SW 1271 (cell line): ENCODE data around the gene PATL1.

Experiments used
- DNase-seq, 2 experiments: peaks; one replicate each; lab custom pipeline; 2025; lab: John Stamatoyannopoulos, UW

PATL1 gene

DNA sequence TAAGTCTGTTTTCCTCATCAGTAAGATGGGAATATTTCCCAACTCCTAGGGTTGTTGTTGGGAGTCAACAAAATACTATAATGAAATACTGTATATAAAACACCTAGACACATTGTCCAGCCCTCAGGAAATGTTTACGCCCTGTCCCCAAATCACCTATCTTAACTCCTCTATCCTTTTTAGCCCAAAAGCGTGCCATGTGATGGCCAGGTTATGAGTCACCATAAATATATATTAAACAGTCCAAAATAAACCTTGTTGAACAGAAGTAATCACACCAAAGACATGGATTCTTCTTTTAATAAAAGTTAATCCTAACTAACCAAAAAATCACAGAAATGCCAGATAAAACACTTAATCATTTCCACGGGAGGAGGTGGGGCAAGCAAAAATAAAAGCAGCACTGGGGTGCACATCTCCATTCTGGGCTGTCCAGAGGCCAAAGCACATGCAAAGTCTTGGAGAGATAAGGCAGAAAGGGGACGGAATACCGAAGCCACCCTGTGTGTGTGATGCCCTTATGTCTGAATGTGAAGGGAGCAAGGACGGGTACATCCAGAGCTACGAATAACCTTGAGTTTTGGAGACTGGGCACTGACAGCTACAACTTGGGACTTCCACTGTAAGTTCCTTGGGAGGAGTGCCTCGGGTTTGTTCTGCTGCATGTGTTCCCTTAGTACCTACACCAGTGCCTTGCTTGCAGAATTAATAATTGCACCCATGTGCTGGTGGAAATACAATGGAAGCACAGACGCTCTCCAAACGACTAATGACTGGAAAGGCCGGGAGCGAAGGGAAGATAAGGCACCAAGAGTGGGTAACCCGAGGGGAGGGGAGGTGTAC lies 54.3 kb downstream of the PATL1 start:
- no peak for DNase-seq

DNA sequence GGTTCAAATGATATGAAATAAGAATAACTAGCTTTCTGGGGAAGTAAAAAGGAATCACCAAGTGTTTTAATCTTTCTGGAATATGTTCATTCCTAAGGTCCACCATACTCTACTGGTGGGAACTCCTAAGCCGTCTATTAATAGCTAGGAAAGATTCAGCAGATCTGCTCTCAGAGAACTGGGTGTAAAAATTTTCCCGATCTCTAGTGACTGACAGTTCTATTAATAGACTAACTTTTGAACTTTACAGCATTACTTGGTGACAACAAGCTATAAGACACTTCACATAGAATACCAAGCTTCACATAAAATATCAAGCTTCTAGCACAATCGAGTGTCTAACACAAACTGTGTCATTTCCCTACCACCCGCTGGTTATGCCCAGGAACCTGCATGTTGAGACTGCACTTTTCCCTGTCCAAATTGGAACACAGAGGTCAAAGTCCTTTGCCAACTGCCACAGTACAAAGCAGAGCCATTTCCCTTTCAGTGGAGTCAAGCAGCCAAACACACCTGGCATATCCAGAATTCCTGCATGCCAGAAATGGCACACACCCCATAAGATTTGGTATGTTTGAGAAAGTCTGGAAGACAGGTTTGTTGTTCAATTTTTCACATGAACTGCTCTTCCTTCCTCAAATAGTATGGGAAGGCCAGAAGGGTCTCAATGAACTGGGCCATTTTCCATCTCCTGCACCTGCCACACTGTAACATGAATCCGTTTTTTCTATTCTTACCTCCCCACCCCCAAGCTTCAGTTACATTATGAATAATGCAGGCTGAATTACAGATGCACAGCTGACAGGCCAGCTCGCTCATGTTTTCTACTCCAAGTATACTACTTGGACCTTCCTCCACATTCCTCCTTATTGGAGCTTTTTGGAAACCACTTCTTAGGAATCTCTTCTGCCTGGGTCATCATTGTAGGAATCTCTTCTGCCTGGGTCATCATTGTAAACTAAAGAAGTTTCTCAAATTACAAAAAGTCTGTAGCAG lies 57.0 kb downstream of the PATL1 start:
- DNase-seq, result no peak

DNA sequence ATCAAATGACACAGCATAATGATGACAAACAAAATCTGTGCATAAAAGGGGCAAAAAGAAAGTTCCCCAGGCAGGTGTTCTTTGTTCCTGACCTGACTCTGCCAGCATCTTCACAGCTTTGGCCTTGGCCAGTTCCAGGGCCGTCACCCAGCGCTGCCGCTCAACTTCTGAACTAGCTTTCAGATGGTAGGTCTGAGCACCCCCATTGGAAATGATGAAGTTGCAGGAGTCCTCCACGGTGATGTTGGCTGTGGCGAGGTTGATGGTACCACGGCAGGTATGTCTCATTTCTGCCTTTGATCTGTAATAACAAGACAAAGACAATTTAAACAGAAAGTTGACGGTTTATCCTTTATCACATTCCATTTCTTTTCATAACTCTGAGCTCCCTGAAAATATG lies 58.5 kb downstream of the PATL1 start:
- no peak for DNase-seq

DNA sequence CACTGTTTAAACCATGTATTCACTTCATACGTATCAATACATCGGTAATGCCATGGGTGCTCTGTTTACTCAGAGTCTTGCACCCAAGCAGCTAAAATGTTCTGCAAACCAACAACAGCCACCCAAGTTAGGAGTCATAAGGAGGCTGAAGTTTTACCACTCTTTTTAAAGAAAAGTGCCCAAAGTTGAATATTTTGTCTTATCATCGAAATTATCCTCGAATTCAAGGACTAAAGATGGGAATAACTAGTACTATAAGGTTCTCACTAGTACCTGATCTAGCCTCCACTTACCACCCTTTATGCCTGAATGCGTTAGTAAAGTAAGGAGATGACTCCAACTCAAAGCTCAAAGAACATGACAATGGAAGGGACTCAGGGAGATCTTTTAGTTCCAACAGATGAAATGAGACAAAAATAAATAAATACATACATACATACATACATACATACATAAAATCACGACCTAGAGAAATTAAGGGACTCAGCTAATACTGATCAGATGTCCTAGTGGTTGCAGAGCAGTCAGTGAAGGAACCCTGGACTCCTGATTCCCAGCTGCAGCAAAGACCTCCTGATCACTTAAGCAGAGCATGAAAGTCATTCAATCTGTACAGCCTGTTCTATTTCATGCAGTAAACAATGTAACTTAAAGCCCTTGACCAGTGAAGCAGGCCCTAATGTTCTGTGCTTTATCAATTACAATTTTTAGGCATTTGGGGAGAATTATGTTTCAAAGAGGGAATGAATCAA lies 61.0 kb downstream of the PATL1 start:
- no peak for DNase-seq

DNA sequence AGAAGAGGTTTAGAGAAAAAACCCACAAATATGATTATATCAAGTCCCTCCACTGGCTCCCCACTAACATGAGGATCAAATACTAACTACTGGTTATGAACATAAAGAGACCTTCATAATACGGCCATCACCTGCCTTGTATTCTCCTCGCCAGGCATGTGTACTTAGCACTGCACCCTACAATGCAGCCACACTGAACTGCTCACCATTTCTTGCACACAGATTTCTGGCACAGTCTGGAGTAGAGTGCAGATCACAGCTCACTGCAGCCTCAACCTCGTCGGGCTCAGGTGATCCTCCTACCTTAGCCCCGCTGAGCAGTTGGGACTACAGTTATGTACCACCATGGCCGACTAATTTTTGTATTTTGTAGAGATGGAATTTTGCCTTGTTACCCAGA lies 66.4 kb downstream of the PATL1 start:
- no peak for DNase-seq

DNA sequence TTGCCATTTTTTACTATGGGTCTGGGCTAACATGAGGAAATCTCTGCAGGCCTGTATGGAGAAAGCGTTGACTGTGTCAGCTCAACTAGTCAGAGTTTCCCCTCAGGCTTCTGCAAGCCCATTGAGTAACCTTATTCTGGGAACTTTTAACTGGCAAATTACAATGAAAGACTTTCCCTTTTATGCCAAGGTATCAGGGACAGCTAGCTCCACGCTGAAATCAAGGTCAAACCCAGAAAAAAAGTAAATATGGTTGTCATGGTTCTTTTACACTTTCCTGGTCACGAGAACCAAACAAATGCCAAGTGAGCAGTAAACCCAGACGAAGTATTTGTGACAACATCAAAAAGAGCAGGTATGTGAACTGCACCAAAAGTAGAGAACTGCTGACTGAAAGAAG lies 67.0 kb downstream of the PATL1 start:
- no peak for DNase-seq

DNA sequence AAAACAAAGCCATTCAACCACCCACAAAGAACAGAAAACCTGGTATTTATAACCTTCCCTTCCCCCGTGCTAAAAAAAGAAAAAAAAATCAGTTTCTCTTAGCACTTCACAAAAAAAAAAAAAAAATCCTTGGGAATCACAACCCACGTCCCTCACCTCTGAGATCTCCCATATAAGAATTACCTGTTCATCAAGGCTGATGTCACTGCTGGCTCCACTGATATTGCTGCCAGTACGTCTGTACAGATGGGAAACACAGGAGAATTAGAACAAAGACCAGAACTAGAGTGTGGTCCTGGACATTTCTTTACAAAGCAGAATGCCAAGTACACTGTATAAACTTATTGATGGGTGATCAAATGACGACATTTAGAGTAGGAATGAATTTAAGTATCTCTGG lies 68.2 kb downstream of the PATL1 start:
- no peak for DNase-seq

DNA sequence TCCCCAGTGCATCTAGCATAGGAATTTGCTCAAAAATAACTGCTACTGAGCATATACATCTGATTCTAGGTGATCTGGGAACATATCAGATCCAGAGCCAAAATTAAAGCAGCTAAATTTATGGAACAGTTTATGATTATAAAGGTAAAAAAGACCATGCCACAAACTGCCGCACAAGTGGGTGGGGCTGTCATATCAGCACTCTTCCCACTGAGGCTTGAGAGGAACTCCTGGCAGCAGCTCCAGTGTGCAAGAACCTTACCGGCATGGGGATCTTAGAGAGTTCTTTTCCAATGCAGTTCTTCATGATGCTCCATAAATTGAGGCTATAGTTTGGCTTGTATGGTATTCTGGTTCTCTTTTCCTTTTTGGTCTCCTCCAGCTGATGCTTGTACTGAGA lies 68.6 kb downstream of the PATL1 start:
- DNase-seq, result no peak

DNA sequence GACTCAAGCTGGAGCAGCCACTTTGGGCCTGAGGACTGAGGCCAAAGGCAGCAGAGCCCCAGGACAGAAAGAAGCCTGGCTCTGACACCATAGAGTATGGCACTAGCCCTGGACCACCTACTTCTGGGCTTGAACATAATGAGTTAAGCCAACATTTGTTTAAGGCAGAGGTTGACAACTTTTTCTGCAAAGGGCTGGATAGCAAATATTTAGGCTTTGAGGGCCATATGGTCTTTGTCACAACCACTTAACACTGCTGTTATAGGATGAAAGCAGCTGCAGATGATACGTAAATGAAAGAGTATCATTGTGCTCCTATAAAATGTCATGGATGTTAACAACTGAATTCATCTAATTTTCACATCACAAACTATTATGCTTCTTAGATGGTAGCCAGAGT lies 69.9 kb downstream of the PATL1 start:
- DNase-seq, result no peak
